HL-60 (cell line): Measurements from ENCODE around the gene PNMA6A.

Experiments
- DNase-seq, 2 experiments: peaks; one replicate each; pipeline ENCODE4 v3.0.0-alpha.2; 2010 to 2020; ENCODE audit warnings: low read depth in 1 of 2, low spot score in 1 of 2
- H3K27ac ChIP-seq: fragments of 250-450 bp; sonication (Bioruptor Pico); replicated peaks from 2 replicates; pipeline ENCODE4 v1.5.1; 2020; ENCODE audit warnings: mild to moderate bottlenecking, moderate library complexity
- H3K27me3 ChIP-seq: fragments of 250-450 bp; sonication (Bioruptor Pico); 2 replicates; pipeline ENCODE4 v1.5.1; 2021; ENCODE audit warnings: mild to moderate bottlenecking, moderate library complexity; ENCODE audit not compliant: insufficient read depth, poor library complexity, severe bottlenecking
- H3K4me3 ChIP-seq: replicated peaks from 2 replicates; pipeline ENCODE4 v1.5.1; 2011; ENCODE audit warnings: mild to moderate bottlenecking, control low read depth, low read length; ENCODE audit not compliant: insufficient read depth
- CTCF ChIP-seq: IDR thresholded peaks from one replicate; pipeline ENCODE4 v1.5.1; 2011; ENCODE audit warnings: low read length, control low read depth, inconsistent platforms; ENCODE audit not compliant: insufficient read depth
- GABPA ChIP-seq: IDR thresholded peaks from 2 replicates; pipeline ENCODE4 v1.6.1; 2012; ENCODE audit warnings: low read depth
- POLR2AphosphoS5 ChIP-seq: IDR thresholded peaks from 2 replicates; pipeline ENCODE4 v1.6.1; 2012; ENCODE audit warnings: low read depth
- REST ChIP-seq: IDR thresholded peaks from 2 replicates; pipeline ENCODE4 v1.6.1; 2012; ENCODE audit warnings: low read depth; ENCODE audit not compliant: insufficient replicate concordance
- SPI1 ChIP-seq: IDR thresholded peaks from 2 replicates; pipeline ENCODE4 v1.6.1; 2012; ENCODE audit warnings: low read depth, mild to moderate bottlenecking, borderline replicate concordance

The PNMA6A gene

DNA sequence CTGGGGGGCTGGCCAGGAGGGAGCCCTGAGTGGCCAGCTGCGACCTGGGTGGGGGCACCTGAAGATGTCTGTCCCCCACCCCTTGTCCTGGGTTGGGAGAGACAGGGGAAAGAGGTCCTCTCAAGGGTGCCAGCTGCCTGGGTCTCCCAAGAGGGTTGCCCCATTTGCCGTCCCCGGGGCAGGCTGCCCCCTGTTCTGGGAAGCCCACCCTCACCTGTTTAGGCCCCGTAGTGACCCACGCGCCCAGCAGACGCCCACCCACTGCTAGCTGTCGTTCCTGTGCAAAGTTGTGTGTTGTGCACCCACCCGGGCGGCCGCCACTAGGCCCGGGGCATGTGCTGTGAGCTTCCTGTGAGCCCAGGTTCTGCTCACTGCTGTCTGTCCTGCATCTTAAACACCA lies 41.5 kb upstream of the PNMA6A start:
- no peak overlapping the region for H3K27ac ChIP-seq
- TF ChIP-seq GABPA: no peak
- TF ChIP-seq CTCF: no peak
- no peak for TF ChIP-seq POLR2AphosphoS5
- no peak for DNase-seq
- H3K4me3 ChIP-seq: no peak overlapping the region
- no peaks in the 10 kb centered on the region for H3K27me3 ChIP-seq

- peak; percentile 40 to 62 for DNase-seq
- H3K27ac ChIP-seq: peak overlapping the region; percentile 59; the same call in 1 of the 2 replicates
- peak overlapping the region; percentile 36 for H3K4me3 ChIP-seq
- TF ChIP-seq SPI1 (no peak), REST (no peak), GABPA (no peak), CTCF (peak; percentile 38), POLR2AphosphoS5 (peak; percentile 32; the same call in 1 of the 2 replicates)
- no peaks in the 10 kb centered on the region for H3K27me3 ChIP-seq
Measured at GRCh38 chrX:153032397-153033118, 39.7 kb upstream of the PNMA6A start.

- DNase-seq: no peak
- no peak overlapping the region for H3K4me3 ChIP-seq
- H3K27me3 ChIP-seq: no peaks in the 10 kb centered on the region
- TF ChIP-seq GABPA (no peak), REST (no peak), CTCF (no peak), POLR2AphosphoS5 (no peak), SPI1 (no peak)
- H3K27ac ChIP-seq: no peak overlapping the region
Measured at GRCh38 chrX:153049093-153049492, 23.2 kb upstream of the PNMA6A start.

DNA sequence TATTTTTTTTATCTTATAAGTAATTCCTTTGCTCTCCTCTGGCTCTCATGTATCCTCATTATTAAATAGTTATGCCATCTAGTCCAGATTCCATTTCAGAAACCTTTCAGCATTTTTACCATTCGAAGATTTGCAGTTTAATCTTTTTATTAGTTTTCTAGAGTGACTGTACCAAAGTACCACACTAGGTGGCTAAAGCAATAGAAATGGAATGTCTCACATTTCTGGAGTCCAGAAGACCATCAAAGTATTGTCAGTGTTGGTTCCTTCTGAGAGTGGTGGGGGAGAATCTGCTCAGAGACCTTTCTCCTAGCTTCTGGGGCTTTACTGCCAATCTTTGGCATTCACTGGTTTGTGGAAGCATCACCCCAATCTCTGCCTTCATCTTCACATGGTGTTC lies 19.7 kb upstream of the PNMA6A start:
- TF ChIP-seq REST (no peak), POLR2AphosphoS5 (no peak), SPI1 (no peak), CTCF (no peak), GABPA (no peak)
- H3K27me3 ChIP-seq: no peaks in the 10 kb centered on the region
- DNase-seq: no peak
- H3K4me3 ChIP-seq: no peak overlapping the region
- H3K27ac ChIP-seq: no peak overlapping the region
